Bone marrow (tissue), 2 donors: ENCODE data around the gene TES.

Source experiments
- DNase-seq, 2 donors: peaks; one replicate each; lab custom pipeline; 2025; lab: John Stamatoyannopoulos, UW

TES gene

DNA sequence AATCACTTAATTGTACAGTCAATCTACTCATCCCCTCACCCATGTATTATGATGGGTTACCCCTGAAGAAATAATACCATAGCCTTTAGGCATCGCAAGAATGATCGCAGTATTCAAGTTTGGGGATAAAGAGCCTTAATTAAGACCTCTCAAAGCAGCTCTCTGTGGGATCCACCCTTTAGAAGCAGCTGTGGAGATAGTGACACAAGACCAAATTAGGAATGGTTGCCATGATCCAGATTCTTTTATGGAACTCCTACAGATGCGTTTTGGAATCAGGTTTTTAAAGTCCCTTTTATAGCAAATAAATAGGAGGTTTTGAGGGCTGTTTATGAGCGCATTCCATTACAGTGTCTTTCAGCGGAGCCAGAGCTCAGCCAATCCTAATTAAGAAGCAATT lies 12.2 kb downstream of the TES start:
- DNase-seq = no peak

- no peak for DNase-seq
Observed at GRCh38 chr7:116223588-116223987, 13.2 kb downstream of the TES start.

- no peak for DNase-seq
Observed at GRCh38 chr7:116224492-116225098, 14.3 kb downstream of the TES start.

GRCh38 chr7:116225860-116226259 lies 15.5 kb downstream of the TES start:
- no peak for DNase-seq

DNA sequence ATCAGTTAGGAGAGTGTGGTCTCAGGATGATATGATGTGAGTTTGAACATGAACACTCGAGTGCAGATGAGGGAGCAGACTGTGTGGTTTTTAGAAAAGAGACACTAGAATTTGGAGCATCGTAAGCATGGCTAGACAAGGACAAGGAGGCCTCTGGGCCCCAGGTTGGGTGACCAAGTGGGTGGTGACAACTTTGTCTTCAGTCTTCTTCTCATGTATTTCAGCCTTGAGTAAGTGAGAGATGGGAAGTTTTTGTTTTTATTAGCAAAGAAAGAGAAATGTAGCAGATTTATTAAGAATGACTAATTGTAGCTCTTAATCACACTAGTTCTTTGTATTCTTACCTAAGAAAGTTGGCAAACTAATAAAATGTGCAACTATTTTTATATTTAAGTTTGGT lies 16.3 kb downstream of the TES start:
- no peak for DNase-seq

DNA sequence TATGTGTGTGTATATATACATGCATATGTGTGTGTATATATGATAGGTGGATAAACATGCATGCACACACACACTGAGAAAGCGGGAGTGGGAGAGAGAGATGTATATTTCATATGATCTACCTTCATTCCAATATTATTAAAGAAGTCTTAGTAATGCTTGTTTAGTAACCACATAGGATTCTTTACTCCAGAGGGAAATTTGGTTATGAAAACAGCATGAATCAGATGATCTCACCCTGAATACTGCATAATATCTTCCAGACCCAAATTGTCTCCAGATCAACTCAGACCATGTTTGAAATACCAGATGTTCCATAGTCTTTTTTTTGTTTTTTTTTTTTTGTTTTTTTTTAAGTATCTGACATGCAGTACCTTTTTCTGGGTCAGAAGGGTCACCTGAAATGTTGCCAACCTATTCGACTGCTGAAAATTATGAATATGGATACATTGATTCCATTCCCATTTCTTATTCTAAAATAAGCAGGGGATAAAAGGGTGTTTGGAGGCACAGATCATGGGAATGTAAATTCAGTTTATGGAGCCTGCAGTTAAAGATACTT lies 17.4 kb downstream of the TES start:
- DNase-seq = no peak

- DNase-seq = no peak
Observed at GRCh38 chr7:116228241-116228640, 17.9 kb downstream of the TES start.

DNA sequence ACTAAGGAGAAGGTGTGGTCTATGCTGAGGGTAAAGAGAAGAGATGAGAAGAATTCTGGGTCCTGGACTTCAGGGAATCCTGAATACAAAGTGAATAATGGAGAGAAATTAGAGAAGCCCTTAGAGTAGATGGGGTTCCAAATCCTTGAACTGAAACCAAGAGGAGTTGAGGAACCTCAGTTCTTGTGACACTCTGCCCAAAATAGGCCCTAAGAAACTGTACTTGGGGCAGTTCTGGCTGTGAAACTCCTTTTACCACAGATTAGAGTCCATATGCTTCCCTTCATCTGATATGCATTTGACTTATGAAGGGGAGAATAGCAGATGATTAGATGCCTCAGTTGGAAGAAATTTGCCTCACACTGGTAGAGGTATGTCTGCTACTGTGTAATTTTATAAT lies 19.0 kb downstream of the TES start:
- DNase-seq = no peak

DNA sequence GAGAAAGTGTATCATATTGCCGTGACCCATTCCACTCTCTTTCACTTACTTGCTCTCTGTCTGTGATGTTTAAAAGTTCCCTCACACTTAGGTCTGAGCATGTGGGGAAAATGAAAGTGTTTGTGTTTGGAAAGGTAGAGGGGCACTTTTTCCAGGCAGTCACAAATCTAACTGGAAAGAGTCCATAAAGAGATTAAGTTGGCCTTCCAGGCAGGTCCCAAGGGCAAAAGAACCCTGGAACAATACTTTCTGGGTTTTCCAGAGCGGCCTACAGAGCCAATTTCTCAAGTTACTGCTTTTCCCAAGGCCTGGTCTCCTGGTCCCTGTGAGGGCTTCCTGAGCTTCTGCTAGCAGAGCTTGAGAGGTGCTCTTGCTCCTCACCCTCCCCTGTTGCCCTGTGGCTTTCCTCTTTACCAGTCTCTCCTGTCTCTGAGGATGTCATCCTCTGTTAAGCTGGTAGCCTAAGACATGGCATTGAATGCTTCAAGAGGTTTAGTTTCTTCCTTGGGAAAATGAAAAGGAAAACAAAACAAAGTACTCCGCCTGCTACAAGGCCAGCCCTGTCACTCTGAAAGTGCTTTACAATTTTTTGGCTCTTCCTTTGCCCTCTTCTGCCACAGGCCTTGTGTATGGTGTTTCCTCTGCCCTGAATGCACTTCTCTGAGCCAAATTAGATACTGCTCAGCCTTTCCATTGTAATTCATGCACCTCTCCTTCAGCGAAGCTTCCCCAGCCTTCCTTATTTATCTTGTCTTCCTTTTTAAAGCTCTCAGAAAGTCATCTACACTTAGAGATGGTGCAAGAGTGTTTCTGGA lies 20.1 kb downstream of the TES start:
- DNase-seq = no peak

DNA sequence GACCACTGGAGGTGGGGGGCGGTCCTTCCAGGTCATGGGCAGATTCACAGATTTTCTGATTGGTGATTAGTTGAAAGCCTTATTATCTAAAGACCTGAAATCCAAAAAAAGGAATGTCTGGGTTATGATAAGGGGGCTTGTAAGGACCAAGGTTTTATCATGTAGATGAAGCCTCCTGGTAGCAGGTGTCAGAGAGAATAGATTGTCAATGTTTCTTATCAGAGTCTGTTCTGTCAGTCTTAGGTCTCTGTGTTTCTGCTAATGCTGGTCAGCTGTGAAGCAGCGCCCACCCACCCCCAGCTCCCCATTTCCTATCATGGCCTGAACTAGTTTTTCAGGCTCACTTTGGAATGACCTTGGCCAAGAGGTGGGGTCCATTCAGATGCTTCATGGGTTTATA lies 21.2 kb downstream of the TES start:
- no peak for DNase-seq

DNA sequence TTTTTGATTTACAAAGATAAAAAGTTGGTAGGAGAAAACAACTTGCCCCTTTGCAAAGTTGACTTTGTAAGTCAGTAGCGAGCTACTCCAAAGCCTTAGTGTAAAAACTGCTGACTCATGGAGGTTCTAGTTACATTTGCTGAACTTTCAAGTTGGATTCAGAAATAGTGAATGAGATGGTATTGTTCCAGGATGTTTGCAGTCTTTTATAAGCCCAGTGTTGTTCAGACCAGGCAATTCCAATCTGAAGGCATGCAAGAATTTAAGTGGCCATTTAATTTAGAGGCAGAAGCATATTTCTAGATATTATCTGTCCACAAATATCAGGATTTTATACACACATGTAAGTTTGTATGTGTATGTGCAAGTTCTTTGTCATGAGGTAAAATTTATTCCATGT lies 21.6 kb downstream of the TES start:
- no peak for DNase-seq

DNA sequence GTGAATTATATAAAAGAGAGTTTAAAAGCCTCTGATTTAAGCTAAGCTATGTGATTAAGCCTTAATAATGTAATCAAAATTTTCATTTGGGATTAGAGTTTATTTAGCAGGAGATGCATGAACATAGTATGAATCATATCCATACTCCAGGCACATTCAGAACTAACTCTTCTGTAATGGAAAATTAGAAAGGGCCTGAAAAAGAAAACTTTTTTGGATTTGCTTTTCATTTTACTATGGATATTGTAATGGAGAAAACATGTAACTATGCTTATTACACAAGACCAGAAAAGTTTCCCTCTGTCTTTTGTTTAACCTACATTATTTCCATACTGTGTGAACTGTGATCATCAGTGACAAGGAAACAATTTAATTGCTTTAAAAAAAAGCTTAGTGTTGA lies 22.0 kb downstream of the TES start:
- DNase-seq = no peak

- no peak for DNase-seq
Observed at GRCh38 chr7:116232920-116233319, 22.6 kb downstream of the TES start.

DNA sequence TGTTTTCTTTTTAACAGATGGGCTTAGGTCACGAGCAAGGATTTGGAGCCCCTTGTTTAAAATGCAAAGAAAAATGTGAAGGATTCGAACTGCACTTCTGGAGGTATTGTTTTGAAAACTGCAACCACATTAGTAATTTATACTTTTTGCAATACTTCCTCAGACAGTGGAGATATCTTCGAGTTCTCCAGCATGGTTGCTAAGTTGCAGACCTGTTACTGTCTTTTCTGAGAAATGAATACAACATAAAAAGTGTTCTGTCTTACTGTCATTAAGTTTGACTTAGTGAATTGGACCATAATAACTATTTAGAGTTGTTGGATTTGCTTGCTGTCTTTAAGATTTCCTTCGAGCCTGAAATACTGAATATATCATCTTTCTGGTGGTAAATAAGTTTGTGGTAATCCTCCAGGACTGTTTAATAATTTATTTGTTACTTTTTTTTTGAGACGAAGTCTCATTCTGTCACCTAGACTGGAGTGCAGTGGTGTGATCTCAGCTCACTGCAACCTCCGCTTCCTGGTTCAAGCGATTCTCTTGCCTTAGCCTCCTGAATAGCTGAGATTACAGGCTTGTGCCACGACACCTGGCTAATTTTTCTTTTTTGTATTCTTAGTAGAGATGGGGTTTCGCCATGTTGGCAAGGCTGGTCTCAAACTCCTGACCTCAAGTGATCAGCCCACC lies 24.3 kb downstream of the TES start:
- no peak for DNase-seq

DNA sequence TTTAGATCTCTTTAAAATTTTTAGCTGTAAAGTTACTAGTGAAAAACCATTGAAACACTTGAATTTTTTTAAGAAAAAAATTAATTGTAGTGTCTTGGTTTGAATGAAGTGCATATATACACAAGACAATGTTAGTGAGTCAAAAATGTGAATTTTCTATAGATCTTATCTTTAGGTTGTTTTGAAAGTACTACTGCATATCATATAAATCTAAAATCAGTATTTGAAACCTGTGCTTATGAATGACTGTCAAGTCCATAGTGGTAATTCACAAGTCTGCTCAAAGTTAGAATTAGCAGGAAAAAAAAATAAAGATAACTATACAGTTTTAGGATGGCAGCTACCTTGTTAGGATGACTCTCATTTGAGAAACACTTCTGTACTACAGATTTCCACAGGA lies 25.0 kb downstream of the TES start:
- DNase-seq = no peak

DNA sequence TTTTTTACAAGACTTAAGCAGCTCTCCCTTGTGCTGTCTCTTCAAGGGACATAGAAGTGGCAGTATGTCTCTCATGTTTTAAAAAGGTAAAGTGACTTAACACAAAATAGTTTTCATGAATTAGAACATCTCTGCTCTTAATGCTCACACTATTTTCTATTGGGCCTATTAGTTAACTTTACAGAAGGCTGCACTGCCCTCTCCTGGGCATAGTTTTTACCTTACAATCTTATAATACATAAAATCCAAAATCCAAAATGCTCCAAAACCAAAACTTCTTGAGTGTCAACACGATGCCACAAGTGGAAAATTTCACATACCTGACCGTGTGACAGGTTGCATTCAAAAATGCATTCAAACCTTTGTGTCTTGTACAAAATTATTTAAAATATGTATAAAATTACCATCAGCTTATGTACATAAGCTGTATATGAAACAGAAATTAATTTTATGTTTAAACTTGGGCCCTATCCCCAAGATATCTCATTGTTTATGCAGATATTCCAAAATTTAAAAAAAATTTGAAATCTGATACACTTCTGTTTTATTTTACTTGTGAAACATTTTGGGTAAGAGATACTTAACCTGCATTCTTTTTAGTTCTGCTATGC lies 25.8 kb downstream of the TES start:
- DNase-seq = peak in 1 of 2 donors; percentile 39

GRCh38 chr7:116239020-116239419 lies 28.7 kb downstream of the TES start:
- no peak for DNase-seq

DNA sequence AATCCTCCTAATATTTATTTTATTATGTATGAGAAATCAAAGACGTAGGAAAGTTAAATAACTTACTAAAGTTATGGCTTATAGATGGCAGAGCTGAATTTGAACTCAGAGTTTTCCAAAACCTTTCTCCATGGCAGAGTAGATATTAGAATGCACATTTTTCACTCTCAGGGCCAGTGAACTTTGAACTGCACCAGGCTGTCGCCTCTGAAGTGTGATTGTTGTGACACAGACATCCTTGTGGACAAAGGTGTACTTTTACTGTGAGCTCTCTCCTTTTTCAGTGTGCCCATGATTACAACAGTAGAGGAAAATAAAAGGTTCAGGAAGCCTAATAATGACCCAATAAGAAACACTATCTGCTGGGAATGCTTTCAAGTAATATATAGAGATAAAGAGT lies 29.1 kb downstream of the TES start:
- no peak for DNase-seq

DNA sequence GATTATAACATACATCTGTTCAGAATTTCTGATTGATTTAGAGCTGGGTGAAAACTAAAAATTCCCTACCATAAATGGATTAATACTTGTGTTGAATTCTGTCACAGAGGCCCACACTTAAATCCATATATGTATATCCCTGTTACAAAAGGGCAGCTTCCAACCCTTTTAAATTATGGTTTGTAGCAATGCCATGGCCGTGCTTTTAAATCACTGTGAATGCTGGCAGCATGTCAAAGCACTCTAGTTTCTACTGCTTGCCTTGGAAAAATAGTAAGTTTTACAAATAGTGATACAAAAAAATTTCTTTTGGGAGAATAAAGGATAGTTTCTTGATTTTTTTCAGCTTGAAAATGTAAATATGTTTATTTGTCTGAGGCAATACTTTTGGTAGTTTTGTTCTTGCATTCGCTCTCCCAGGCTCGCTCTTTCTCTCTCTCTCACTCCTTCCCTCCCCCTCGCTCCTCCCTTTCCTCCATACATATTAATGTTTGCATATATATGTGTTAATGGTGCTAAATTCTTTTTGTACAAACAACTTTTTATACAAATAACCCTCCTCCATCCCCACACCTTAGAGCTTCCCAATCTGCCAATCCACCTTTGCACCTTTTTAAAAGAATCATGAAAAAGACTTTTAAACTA lies 29.8 kb downstream of the TES start:
- no peak for DNase-seq

DNA sequence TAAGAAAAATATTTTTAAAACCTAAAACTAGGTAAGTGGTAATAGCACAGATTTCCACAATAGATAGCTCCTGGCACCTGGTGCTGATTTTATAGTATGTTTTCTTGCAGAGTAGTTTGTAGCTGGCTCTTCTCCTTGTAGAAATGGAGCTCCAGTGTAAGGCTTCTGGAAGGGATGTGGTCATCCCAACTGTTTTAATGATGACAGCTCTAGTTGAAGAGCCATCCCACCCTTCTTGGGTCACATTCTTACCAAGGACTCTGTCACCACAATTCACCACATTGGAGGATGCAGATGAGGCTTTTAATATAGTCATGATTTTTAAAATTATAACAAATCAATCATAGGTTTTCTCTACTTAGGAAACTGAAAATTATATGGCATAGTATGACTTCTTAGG lies 31.0 kb downstream of the TES start:
- DNase-seq = no peak

DNA sequence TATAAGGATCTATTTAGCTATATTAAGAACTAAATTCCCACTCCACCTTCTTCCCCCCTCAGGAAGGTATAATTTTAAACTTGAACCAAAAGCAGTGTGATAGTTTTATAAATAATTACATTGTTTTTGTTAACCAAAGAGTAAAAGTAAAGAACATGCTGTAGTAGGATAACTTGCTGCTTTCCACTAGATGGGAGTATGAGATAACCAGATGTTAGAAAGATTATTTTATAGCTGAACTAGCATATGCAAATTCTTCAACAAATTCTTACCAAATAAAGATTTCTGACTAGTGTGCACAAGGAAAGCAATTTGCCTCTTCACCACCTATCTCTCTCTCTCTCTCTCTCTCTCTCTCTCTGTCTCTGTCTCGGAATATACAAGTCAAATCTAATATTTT lies 31.8 kb downstream of the TES start:
- no peak for DNase-seq

DNA sequence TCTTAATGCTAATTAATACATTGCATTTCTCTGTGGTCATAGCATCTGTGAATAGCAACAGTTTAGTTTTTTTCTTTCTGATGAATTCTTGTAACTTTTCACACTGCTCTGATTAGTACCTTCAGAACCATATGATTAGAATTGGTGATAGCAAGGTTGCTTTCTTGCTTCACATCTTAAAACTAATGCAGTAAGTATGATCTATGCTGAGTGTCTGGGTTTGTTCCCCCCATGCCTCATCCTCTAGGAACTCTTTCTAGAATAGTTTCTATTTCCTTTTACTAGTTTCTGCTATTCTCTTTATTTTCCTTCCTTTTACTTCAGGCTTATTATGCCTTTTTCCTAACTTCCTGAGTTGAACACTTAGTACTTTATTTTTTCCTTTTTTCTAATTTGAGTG lies 32.4 kb downstream of the TES start:
- no peak for DNase-seq
